HEK293 (cell line): Measurements from ENCODE around the gene MAL.

Source experiments
- CTCF ChIA-PET: fragments of 350-600 bp; formaldehyde crosslinking; extraction: SDS; loops from one replicate; lab custom pipeline; 2021; ENCODE audit warnings: antibody characterized with exemption; lab: Yijun Ruan, JAX
- POLR2A ChIA-PET: fragments of 300-600 bp; formaldehyde crosslinking; extraction: SDS; loops from one replicate; lab custom pipeline; 2020; ENCODE audit warnings: antibody characterized with exemption, inconsistent platforms; lab: Yijun Ruan, JAX
- H3K27ac ChIP-seq: fragments of 200-500 bp; sonication (Bioruptor generic); 2 replicates; pipeline ENCODE4 v1.5.1; 2014; ENCODE audit warnings: low read depth, low read length, control low read depth, inconsistent platforms; ENCODE audit errors: extremely low read depth
- H3K36me3 ChIP-seq, 2 experiments: fragments of 200-500 bp in 1 of 2; sonication (Bioruptor generic) in 1 of 2; 1 replicate in 1 of 2; 2 replicates in 1 of 2; pipeline ENCODE4 v1.5.1; 2014 to 2017; ENCODE audit warnings: inconsistent platforms in 2 of 2, low read length in 2 of 2; ENCODE audit not compliant: control insufficient read depth in 2 of 2, insufficient read depth in 1 of 2
- H3K4me1 ChIP-seq: fragments of 200-500 bp; sonication (Bioruptor generic); 2 replicates; pipeline ENCODE4 v1.5.1; 2014; ENCODE audit warnings: mild to moderate bottlenecking, low read length, inconsistent platforms; ENCODE audit not compliant: control insufficient read depth, insufficient read depth
- H3K4me3 ChIP-seq: 2 replicates; pipeline ENCODE4 v1.5.1; 2011; ENCODE audit warnings: low read depth, mild to moderate bottlenecking, control low read depth, low read length, moderate library complexity
- H3K9me3 ChIP-seq: fragments of 200-500 bp; sonication (Bioruptor generic); 2 replicates; pipeline ENCODE4 v1.5.1; 2014; ENCODE audit warnings: low read depth, low read length, inconsistent platforms; ENCODE audit not compliant: control insufficient read depth, insufficient read depth
- GLI2 ChIP-seq: fragments of 450-650 bp; formaldehyde crosslinking; IDR thresholded peaks from 2 replicates; pipeline ENCODE4; 2017; ENCODE audit warnings: missing biosample characterization, missing genetic modification characterization, low read depth, borderline replicate concordance
- GLIS1 ChIP-seq: fragments of 450-650 bp; formaldehyde crosslinking; IDR thresholded peaks from 2 replicates; pipeline ENCODE4 v1.5.1; 2016; ENCODE audit warnings: missing biosample characterization, missing genetic modification characterization
- MYNN ChIP-seq: fragments of 450-650 bp; formaldehyde crosslinking; IDR thresholded peaks from 2 replicates; pipeline ENCODE4 v1.5.1; 2016; ENCODE audit warnings: missing biosample characterization, missing genetic modification characterization, borderline replicate concordance
- PRDM6 ChIP-seq: fragments of 450-650 bp; formaldehyde crosslinking; IDR thresholded peaks from 2 replicates; pipeline ENCODE4 v1.5.1; 2017; ENCODE audit warnings: missing biosample characterization, missing genetic modification characterization
- TSHZ1 ChIP-seq: fragments of 450-650 bp; formaldehyde crosslinking; IDR thresholded peaks from 2 replicates; pipeline ENCODE4 v1.5.1; 2016; ENCODE audit warnings: missing biosample characterization, missing genetic modification characterization, borderline replicate concordance
- WT1 ChIP-seq: fragments of 450-650 bp; formaldehyde crosslinking; IDR thresholded peaks from 2 replicates; pipeline ENCODE4 v1.5.1; 2016; ENCODE audit warnings: missing biosample characterization, missing genetic modification characterization
- YY2 ChIP-seq: fragments of 450-650 bp; formaldehyde crosslinking; IDR thresholded peaks from 2 replicates; pipeline ENCODE4 v1.5.1; 2016; ENCODE audit warnings: missing biosample characterization, missing genetic modification characterization
- ZFP37 ChIP-seq: fragments of 450-650 bp; formaldehyde crosslinking; IDR thresholded peaks from 2 replicates; pipeline ENCODE4 v1.5.1; 2016; ENCODE audit warnings: missing biosample characterization, missing genetic modification characterization
- ZIC2 ChIP-seq: fragments of 450-650 bp; formaldehyde crosslinking; IDR thresholded peaks from 2 replicates; pipeline ENCODE4 v1.5.1; 2016; ENCODE audit warnings: missing biosample characterization, missing genetic modification characterization
- ZNF157 ChIP-seq: fragments of 450-650 bp; formaldehyde crosslinking; IDR thresholded peaks from 2 replicates; pipeline ENCODE4 v1.5.1; 2016; ENCODE audit warnings: missing biosample characterization, missing genetic modification characterization
- ZNF221 ChIP-seq: fragments of 450-650 bp; formaldehyde crosslinking; IDR thresholded peaks from 2 replicates; pipeline ENCODE4 v1.5.1; 2017; ENCODE audit warnings: missing biosample characterization, missing genetic modification characterization, borderline replicate concordance
- ZNF302 ChIP-seq: fragments of 450-650 bp; formaldehyde crosslinking; IDR thresholded peaks from 2 replicates; pipeline ENCODE4 v1.5.1; 2016; ENCODE audit warnings: missing biosample characterization, missing genetic modification characterization, low read depth
- ZNF544 ChIP-seq: fragments of 450-650 bp; formaldehyde crosslinking; IDR thresholded peaks from 2 replicates; pipeline ENCODE4 v1.5.0; 2017; ENCODE audit warnings: missing biosample characterization, missing genetic modification characterization
- ZNF558 ChIP-seq: fragments of 450-650 bp; formaldehyde crosslinking; IDR thresholded peaks from 2 replicates; pipeline ENCODE4 v1.5.1; 2016; ENCODE audit warnings: missing biosample characterization, missing genetic modification characterization
- ZNF571 ChIP-seq: fragments of 450-650 bp; formaldehyde crosslinking; IDR thresholded peaks from 2 replicates; pipeline ENCODE4 v1.5.0; 2017; ENCODE audit warnings: missing biosample characterization, missing genetic modification characterization
- ZNF843 ChIP-seq: fragments of 450-650 bp; formaldehyde crosslinking; IDR thresholded peaks from 2 replicates; pipeline ENCODE4 v1.5.1; 2016; ENCODE audit warnings: missing biosample characterization, missing genetic modification characterization
- ZSCAN23 ChIP-seq: fragments of 450-650 bp; formaldehyde crosslinking; IDR thresholded peaks from 2 replicates; pipeline ENCODE4 v1.5.1; 2016; ENCODE audit warnings: missing biosample characterization, missing genetic modification characterization
- TF ChIP-seq, protein P1 (sequence below): fragments of 450-650 bp; formaldehyde crosslinking; IDR thresholded peaks from 2 replicates; pipeline ENCODE4 v1.5.1; 2016; ENCODE audit warnings: missing biosample characterization, missing genetic modification characterization

MAL gene

DNA sequence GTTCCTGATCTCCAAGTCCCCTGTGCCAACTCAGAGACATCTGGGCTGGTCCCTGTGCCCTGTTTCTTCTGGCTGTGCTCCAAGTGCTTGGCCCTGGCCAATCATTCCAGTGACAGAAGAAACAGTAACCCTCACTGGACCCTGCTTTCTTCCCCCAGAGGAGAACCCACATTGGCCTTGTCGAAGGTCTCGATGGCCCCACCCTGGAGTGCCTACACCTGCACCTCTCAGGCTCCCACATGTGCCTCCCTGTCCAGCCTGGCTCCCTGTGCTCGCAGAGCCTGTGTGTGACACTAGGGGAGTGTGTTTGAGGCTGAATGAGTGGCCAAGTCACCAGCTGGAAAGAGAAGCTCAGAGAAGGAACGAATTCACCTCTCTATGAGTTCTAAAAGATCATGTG is 5.9 kb upstream of the MAL start:
- Histone ChIP-seq H3K4me3 (no peak overlapping the region), H3K9me3 (no peaks in the 10 kb centered on the region), H3K4me1 (no peaks in the 10 kb centered on the region), H3K27ac (no peak overlapping the region), H3K36me3 (no peaks in the 10 kb centered on the region)
- ChIA-PET POLR2A (no interaction called here), CTCF (interaction anchor here (0.5 to 0.8 kb wide), 3 partner anchors 60 to 208 kb away, joined by 3 read pairs; no protein-coding TSS in a partner anchor)
- TF ChIP-seq PRDM6 (no peak), ZNF571 (tag by site-specific recombination) (no peak), ZNF157 (tag by site-specific recombination) (no peak), GLIS1 (no peak), ZFP37 (tag by site-specific recombination) (no peak)

- H3K4me1 ChIP-seq = no peaks in the 10 kb centered on the region
- no peak overlapping the region for H3K27ac ChIP-seq
- peak; percentile 77; the same call in 1 of the 2 replicates for TF ChIP-seq ZIC2 (tag by site-specific recombination)
- TF ChIP-seq ZNF544 (tag by site-specific recombination) = no peak
- H3K9me3 ChIP-seq = no peaks in the 10 kb centered on the region
- CTCF ChIA-PET = no interaction called here
- H3K36me3 ChIP-seq = no peaks in the 10 kb centered on the region
- POLR2A ChIA-PET = no interaction called here
- no peak overlapping the region for H3K4me3 ChIP-seq
Observed at GRCh38 chr2:95020275-95021022, 5.1 kb upstream of the MAL start.

DNA sequence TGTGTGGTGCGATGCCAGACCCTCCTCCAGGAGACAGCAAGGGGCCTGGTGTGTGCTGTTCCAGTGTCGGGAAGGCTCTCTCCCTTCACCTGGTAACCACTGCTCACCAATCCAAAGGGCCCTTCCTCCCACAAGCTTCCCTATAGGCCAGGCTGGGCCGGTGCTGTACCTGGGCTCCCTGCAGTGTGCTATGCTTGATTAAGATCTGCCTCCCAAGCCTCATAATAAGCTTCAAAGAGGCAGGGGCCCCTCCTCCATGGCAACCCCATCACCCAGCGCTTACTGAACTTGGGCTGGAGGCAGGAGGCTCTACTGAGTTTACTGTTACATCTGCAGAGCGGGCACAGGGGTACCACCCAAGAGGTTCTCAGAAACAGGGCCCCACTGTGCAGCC is 4.5 kb upstream of the MAL start:
- TF ChIP-seq YY2 (tag by site-specific recombination) = no peak
- no peak for TF ChIP-seq WT1 (tag by site-specific recombination)
- no peak for TF ChIP-seq MYNN (tag by site-specific recombination)
- TF ChIP-seq, protein P1, sequence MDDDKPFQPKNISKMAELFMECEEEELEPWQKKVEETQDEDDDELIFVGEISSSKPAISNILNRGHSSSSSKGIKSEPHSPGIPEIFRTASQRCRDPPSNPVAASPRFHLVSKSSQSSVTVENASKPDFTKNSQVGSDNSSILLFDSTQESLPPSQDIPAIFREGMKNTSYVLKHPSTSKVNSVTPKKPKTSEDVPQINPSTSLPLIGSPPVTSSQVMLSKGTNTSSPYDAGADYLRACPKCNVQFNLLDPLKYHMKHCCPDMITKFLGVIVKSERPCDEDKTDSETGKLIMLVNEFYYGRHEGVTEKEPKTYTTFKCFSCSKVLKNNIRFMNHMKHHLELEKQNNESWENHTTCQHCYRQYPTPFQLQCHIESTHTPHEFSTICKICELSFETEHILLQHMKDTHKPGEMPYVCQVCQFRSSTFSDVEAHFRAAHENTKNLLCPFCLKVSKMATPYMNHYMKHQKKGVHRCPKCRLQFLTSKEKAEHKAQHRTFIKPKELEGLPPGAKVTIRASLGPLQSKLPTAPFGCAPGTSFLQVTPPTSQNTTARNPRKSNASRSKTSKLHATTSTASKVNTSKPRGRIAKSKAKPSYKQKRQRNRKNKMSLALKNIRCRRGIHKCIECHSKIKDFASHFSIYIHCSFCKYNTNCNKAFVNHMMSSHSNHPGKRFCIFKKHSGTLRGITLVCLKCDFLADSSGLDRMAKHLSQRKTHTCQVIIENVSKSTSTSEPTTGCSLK (tag by site-specific recombination) = no peak
- TF ChIP-seq GLI2 (tag by site-specific recombination) = no peak
- TF ChIP-seq ZSCAN23 = no peak
- no peak for TF ChIP-seq ZNF843 (tag by site-specific recombination)
- TF ChIP-seq ZNF221 (tag by site-specific recombination) = no peak
- TF ChIP-seq ZNF302 (tag by site-specific recombination) = no peak
- no peak for TF ChIP-seq TSHZ1
- TF ChIP-seq ZNF558 (tag by site-specific recombination) = no peak
- H3K4me1 ChIP-seq = no peaks in the 10 kb centered on the region
- no peaks in the 10 kb centered on the region for H3K36me3 ChIP-seq
- no peak overlapping the region for H3K4me3 ChIP-seq
- no peak overlapping the region for H3K27ac ChIP-seq
- POLR2A ChIA-PET = no interaction called here
- no peaks in the 10 kb centered on the region for H3K9me3 ChIP-seq
- CTCF ChIA-PET = interaction anchor here (3.6 kb wide), 1 partner anchor 57 kb away, joined by 59 read pairs; no protein-coding TSS in a partner anchor
